Lower leg skin (tissue), 3 donors: ENCODE data around the gene AOPEP.

Experiments
- POLR2A ChIP-seq, 2 donors: fragments of 450-650 bp; IDR thresholded peaks; one replicate each; pipeline ENCODE4 v1.6.1; 2016 to 2017; ENCODE audit warnings: antibody characterized with exemption in 2 of 2, mild to moderate bottlenecking in 1 of 2, moderate library complexity in 1 of 2
- TF ChIP-seq, protein P1 (sequence below), 3 donors: fragments of 450-650 bp; IDR thresholded peaks; one replicate each; pipeline ENCODE4 v1.5.1; 2016; ENCODE audit warnings: antibody characterized with exemption in 3 of 3, mild to moderate bottlenecking in 3 of 3, moderate library complexity in 2 of 3

DNA sequence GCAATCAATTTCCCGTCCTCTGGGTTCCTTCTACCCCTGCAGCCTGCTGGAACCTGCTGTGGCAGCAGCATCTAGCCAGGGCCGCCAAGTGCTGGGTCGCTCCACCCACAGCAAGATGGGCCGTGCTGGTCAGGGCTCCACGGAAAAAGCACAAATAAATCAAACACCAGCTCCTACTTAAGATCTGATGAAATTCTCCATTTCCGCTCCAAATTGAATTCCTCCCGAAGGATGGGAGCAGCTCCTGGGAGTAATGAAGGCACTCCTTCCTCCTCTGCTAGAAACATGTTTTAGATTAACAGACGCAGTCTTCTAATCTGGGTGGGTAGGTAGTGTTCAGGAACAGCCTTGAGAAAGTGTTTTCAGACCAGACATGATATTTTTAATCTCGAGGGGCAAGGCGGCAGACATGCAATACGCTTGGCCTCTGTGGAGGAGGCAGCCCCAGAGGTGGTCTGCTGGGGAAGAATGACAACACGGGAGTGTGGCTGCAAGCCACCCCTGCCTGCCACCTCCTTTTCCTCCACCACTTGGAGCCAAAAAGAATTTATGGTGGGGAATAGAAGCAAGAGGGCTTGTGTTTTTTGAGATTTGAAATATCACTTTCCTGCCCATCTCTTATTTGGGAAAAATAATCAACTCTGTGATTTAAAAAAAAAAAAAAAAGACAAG, 194.1 kb downstream of the AOPEP start:
- TF ChIP-seq, protein P1, sequence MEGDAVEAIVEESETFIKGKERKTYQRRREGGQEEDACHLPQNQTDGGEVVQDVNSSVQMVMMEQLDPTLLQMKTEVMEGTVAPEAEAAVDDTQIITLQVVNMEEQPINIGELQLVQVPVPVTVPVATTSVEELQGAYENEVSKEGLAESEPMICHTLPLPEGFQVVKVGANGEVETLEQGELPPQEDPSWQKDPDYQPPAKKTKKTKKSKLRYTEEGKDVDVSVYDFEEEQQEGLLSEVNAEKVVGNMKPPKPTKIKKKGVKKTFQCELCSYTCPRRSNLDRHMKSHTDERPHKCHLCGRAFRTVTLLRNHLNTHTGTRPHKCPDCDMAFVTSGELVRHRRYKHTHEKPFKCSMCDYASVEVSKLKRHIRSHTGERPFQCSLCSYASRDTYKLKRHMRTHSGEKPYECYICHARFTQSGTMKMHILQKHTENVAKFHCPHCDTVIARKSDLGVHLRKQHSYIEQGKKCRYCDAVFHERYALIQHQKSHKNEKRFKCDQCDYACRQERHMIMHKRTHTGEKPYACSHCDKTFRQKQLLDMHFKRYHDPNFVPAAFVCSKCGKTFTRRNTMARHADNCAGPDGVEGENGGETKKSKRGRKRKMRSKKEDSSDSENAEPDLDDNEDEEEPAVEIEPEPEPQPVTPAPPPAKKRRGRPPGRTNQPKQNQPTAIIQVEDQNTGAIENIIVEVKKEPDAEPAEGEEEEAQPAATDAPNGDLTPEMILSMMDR (IDR thresholded peaks at IDR 0.05): no peak
- TF ChIP-seq POLR2A (IDR thresholded peaks at IDR 0.05): no peak
